Prostate gland (tissue), 2 donors: Measurements from ENCODE around the gene TXNDC12. TPM values are rescaled to one million over a fixed set of nuclear protein-coding genes. Genes with fewer than 3 reads are reported as not detected.
"Not testable (repeated sequence)": the region's sequence is repeated elsewhere in the genome, so short reads cannot be mapped to it uniquely, and the experiment has no call there.

Source experiments
- DNase-seq: peaks from one replicate; pipeline ENCODE4 v3.0.0-alpha.2; 2019; ENCODE audit warnings: low spot score
- H3K27ac ChIP-seq, 2 donors: fragments of 200-600 bp; sonication (generic); 2 replicates each; pipeline ENCODE4 v1.5.1; 2017 to 2019
- H3K27me3 ChIP-seq: fragments of 200-600 bp; sonication (generic); replicated peaks from 2 replicates; pipeline ENCODE4 v1.5.1; 2019; ENCODE audit not compliant: insufficient read depth
- H3K36me3 ChIP-seq, 2 donors: fragments of 200-600 bp; sonication (generic); 1 replicate in 1 of 2; 2 replicates in 1 of 2; pipeline versions ENCODE4 v1.5.1 to v1.8.1; 2017 to 2019
- H3K4me1 ChIP-seq: fragments of 200-600 bp; sonication (generic); replicated peaks from 2 replicates; pipeline ENCODE4 v1.5.1; 2019
- H3K4me3 ChIP-seq, 2 donors: fragments of 200-600 bp; sonication (generic); 2 replicates each; pipeline ENCODE4 v1.5.1; 2017 to 2019
- H3K9me3 ChIP-seq: fragments of 200-600 bp; sonication (generic); 2 replicates; pipeline ENCODE4 v1.5.1; 2017
- CTCF ChIP-seq, 4 experiments: fragments of 200-600 bp in 2 of 4; fragments of 450-650 bp in 2 of 4; sonication (generic) in 2 of 4; IDR thresholded peaks; 1 replicate in 3 of 4; 2 replicates in 1 of 4; pipeline ENCODE4 v1.5.1; 2016 to 2019; ENCODE audit warnings: antibody characterized with exemption in 4 of 4, mild to moderate bottlenecking in 2 of 4, moderate library complexity in 2 of 4
- POLR2A ChIP-seq: fragments of 450-650 bp; IDR thresholded peaks from one replicate; pipeline ENCODE4 v1.6.1; 2016; ENCODE audit warnings: antibody characterized with exemption, mild to moderate bottlenecking
- POLR2AphosphoS5 ChIP-seq: sonication (generic); formaldehyde crosslinking; IDR thresholded peaks from one replicate; pipeline ENCODE4 v1.6.1; 2017; ENCODE audit warnings: antibody characterized with exemption
- WGBS: methylation state at CpG from one replicate; pipeline ENCODE4 v1.1.5; 2018; 5-methylcytosine and 5-hydroxymethylcytosine counted together
- intact Hi-C: fragments of 100-400 bp; cut with DNase I; formaldehyde crosslinking; loops from one replicate; pipeline ENCODE4 v1.14.2; 2022
- total RNA-seq, 2 donors: library from RNA; depleted of rRNA; stranded (reverse); fragments of >200 nt; gene quantifications; one replicate each; pipeline ENCODE4 v1.1.0, GENCODE V29; 2016

The TXNDC12 gene
- total RNA-seq, 2 donors from 2014 or later: 46.1 to 70.6 TPM

GRCh38 chr1:52033190-52034049, 21.6 kb downstream of the TXNDC12 start, which contains the start of gene KTI12:
KTI12 (minus strand) TSS chr1:52033810; CDS start chr1:52033761, 49 bp downstream.
- intact Hi-C loops: no loop called here
- Histone ChIP-seq H3K4me1 (peaks cover 3% of the 10 kb centered on the region), H3K9me3 (no peaks in the 10 kb centered on the region), H3K27me3 (no peaks in the 10 kb centered on the region), H3K27ac (peak within 1 kb of the TSS; percentile 82 to 86), H3K4me3 (peak within 1 kb of the TSS; percentile 57 to 72), H3K36me3 (no peaks in the 10 kb centered on the region)
- 2% methylated on average over 73 of the region's 78 CpGs for WGBS
- TF ChIP-seq CTCF (IDR thresholded peaks at IDR 0.05) (peak in 1 of 4 experiments; percentile 9), POLR2A (peak; percentile 41), POLR2AphosphoS5 (peak; percentile 83)
- DNase-seq: peak; percentile 76

GRCh38 chr1:52032785-52033131, 22.2 kb downstream of the TXNDC12 start:
- Histone ChIP-seq H3K4me1 (peaks cover 3% of the 10 kb centered on the region), H3K9me3 (no peaks in the 10 kb centered on the region), H3K27me3 (no peaks in the 10 kb centered on the region), H3K4me3 (peak overlapping the region; percentile 57 to 72), H3K36me3 (no peaks in the 10 kb centered on the region), H3K27ac (peak overlapping the region; percentile 82 to 86)
- no peak for TF ChIP-seq POLR2AphosphoS5
- TF ChIP-seq CTCF (IDR thresholded peaks at IDR 0.05): no peak
- TF ChIP-seq POLR2A: no peak
- WGBS: 4% methylated on average over 11 of the region's 24 CpGs
- peak; percentile 25 for DNase-seq
- intact Hi-C loops: no loop called here

- DNase-seq: no peak
- peak overlapping the region in 1 of 2 donors; percentile 86 for H3K27ac ChIP-seq
Measured at GRCh38 chr1:52032124-52032784, 22.7 kb downstream of the TXNDC12 start.

GRCh38 chr1:52028839-52029238, 26.2 kb downstream of the TXNDC12 start:
- H3K27ac ChIP-seq, DNase-seq, H3K4me1 ChIP-seq, H3K36me3 ChIP-seq, H3K4me3 ChIP-seq, H3K9me3 ChIP-seq, intact Hi-C loops, H3K27me3 ChIP-seq: not testable (repeated sequence)
- WGBS: 77% methylated on average over 5 of the region's 5 CpGs

More at GRCh38 chr1:52032124-52032784, 22.7 kb downstream of the TXNDC12 start:
- intact Hi-C loops: no loop called here
- WGBS: 56% methylated on average over 5 of the region's 5 CpGs
- Histone ChIP-seq H3K27me3 (no peaks in the 10 kb centered on the region), H3K9me3 (no peaks in the 10 kb centered on the region), H3K4me3 (peak overlapping the region; percentile 57 to 72), H3K4me1 (peaks cover 3% of the 10 kb centered on the region), H3K36me3 (no peaks in the 10 kb centered on the region)
- TF ChIP-seq POLR2A (no peak), CTCF (IDR thresholded peaks at IDR 0.05) (no peak), POLR2AphosphoS5 (no peak)

- Histone ChIP-seq H3K27me3 (no peaks in the 10 kb centered on the region), H3K36me3 (peaks cover under 1 to 1% of the 10 kb centered on the region in 2 donors), H3K4me3 (no peak overlapping the region), H3K27ac (no peak overlapping the region), H3K4me1 (peaks cover 3% of the 10 kb centered on the region), H3K9me3 (no peaks in the 10 kb centered on the region)
- 84% methylated on average over 1 of the region's 1 CpG for WGBS
- intact Hi-C loops: no loop called here
- no peak for DNase-seq
- TF ChIP-seq CTCF (IDR thresholded peaks at IDR 0.05) (no peak), POLR2A (no peak), POLR2AphosphoS5 (no peak)
Measured at GRCh38 chr1:52028328-52028727, 26.7 kb downstream of the TXNDC12 start.
